ENCODE data around the gene CMTM5.
"Not testable (repeated sequence)": the region's sequence is repeated elsewhere in the genome, so short reads cannot be mapped to it uniquely, and the experiment has no call there.

CMTM5 gene

DNA sequence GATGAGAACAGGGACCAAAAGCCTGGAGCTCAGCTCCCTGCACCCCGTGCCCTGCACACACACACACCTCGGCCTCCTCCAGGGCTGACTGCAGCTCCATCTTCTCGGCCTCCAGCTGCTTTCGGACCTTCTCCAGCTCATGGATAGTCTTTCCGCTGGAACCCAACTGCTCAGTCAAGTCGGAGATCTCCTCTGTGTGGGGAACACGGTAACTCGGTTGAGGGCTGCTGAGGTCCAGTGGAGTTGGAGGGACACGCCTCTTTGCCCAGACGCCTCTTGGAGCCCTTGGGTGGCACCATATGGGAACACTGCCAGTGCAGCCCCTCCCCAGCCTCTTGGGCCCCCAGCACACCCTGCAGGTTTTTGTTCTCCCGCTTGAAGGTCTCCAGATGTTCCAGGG lies 40.0 kb downstream of the CMTM5 start:
- DNase-seq, result no peak

DNA sequence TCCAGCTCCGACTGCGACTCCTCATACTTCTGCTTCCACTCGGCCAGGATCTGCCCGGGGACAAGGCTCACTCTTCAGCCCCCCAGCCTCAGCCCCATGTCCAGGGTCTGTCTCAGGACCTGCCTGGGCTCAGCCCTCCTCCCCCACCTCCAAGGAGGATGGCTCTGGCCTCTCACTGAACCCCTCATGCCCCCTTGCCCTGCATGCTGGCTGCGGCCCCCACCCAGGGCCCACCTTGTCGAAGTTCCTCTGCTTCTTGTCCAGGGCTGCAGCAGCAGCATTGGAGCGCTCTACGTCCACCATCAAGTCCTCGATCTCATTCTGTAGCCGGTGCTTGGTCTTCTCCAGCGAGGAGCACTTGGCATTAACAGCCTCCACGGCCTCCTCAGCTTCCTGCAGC lies 40.4 kb downstream of the CMTM5 start:
- DNase-seq, result not testable (repeated sequence)

DNA sequence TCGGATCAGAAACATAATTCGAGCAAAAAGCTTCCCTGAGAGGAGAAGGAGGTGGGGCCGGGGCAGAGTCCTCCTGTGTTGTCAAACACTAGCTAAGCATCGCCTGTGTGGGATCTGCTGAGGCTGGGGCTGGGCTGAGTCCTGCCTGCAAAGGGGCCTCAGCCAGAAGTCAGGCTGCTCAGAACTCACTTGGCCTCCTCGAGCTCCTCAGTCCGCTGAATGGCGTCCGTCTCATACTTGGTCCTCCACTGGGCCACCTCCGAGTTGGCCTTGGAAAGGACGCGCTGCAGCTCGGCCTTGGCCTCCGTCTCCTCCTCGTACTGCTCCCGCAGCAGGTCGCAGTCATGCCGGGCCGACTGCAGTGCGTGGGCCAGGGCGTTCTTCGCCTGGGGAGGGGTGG lies 41.2 kb downstream of the CMTM5 start:
- DNase-seq, result no peak

- not testable (repeated sequence) for DNase-seq
These were observed 42.8 kb downstream of the CMTM5 start for GRCh38 chr14:23419646-23420045.

- no peak for DNase-seq
These were observed 44.7 kb downstream of the CMTM5 start for GRCh38 chr14:23421594-23421993.

DNA sequence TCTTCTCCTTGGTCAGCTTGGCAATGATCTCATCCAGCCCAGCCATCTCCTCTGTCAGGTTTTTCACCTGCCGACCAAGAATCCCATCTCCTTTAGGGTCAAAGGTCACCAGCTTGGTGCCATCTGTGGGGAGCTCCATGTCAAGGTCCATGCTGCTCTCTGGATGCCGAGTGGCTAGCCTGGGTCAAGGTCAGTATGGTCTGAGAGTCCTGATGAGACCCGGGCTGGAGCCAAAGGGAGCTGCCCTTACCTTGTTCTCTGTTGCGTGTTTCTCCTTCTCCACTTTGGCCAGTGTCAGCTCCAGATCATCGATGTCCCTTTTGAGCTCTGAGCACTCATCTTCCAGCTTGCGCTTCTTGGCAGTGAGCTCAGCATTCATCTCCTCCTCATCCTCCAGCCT lies 46.8 kb downstream of the CMTM5 start:
- no peak for DNase-seq

DNA sequence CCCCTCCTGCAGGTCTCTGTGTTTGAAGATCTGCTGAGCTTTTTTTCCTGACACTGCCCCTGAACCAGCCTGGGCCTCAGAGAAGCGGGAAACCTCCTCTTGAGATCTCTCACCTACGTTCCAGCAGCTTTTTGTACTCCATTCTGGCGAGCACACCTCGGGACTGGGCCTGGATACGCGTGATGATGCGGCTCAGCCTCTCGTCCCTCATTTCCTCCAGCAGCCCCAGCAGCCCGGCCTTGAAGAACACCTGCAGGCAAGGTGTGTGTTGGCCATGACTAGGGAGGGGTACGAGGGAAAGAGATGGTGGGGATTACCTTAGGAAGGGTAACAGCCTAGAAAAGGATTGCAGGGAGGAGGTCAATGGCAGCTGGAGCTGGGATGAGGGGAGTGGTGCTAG lies 48.3 kb downstream of the CMTM5 start:
- no peak for DNase-seq

GRCh38 chr14:23425798-23426197 lies 49.0 kb downstream of the CMTM5 start:
- not testable (repeated sequence) for DNase-seq

GRCh38 chr14:23428686-23429495 lies 52.0 kb downstream of the CMTM5 start:
- no peak for DNase-seq

Measured in right hindlimb (tissue), 1 donor.